ENCODE measurements around the gene C4orf36. TPM values are rescaled to one million over a fixed set of nuclear protein-coding genes. Genes with fewer than 3 reads are reported as not detected.

Gene C4orf36
- total RNA-seq (0.85 TPM in 1 of 2 replicates, not detected in the other), polyA plus RNA-seq (0.24 and 0.36 TPM in 2 replicates), polyA minus RNA-seq (not detected in 2 replicates)
- not detected for total RNA-seq (2013)

- H3K4me3 Mint-ChIP-seq: peak within 1 kb of the TSS; percentile 80
- ChIA-PET CTCF (interaction anchor here (1.4 to 1.9 kb wide), 2 partner anchors 9 to 393 kb away, joined by 3 to 9 read pairs; no protein-coding TSS in a partner anchor), POLR2A (no interaction called here)
- Histone ChIP-seq H3K9me3 (ENCODE audit: control extremely low read depth in 1 of 3, control insufficient read depth in 2 of 3, insufficient read depth in 1 of 3, low read length in 2 of 3) (no peaks in the 10 kb centered on the region), H3K4me3 (ENCODE audit: control extremely low read depth in 1 of 5, extremely low read depth in 1 of 5, insufficient read depth in 1 of 5, low read depth in 2 of 5, low read length in 4 of 5) (peak within 1 kb of the TSS; percentile 0 to 58 (median 48)), H4K20me1 (ENCODE audit: control insufficient read depth, insufficient read depth, low read length, poor library complexity, severe bottlenecking) (no peaks in the 10 kb centered on the region), H2AFZ (ENCODE audit: insufficient read depth, low read depth, low read length, poor library complexity, severe bottlenecking) (peak within 1 kb of the TSS; percentile 73), H3K4me1 (ENCODE audit: control insufficient read depth in 2 of 2, insufficient read depth in 2 of 2, low read length in 2 of 2) (peaks cover 10 to 13% of the 10 kb centered on the region in 2 donors), H3K27ac (ENCODE audit: low read length in 2 of 2) (no peak within 1 kb of the TSS), H3K36me3 (replicated peaks in 1 of 2; ENCODE audit: control extremely low read depth in 1 of 2, control insufficient read depth in 1 of 2, extremely low read depth in 1 of 2, insufficient read depth in 2 of 2, low read length in 1 of 2) (no peaks in the 10 kb centered on the region), H3K79me2 (ENCODE audit: control insufficient read depth, insufficient read depth, low read length) (no peaks in the 10 kb centered on the region), H3K9ac (ENCODE audit: low read length) (peak within 1 kb of the TSS; percentile 62), H3K27me3 (replicated peaks in 1 of 4; ENCODE audit: control extremely low read depth in 1 of 4, control insufficient read depth in 3 of 4, insufficient read depth in 4 of 4, low read length in 3 of 4) (peaks cover 0 to 24% (median 9%) of the 10 kb centered on the region in 4 experiments), H3K4me2 (replicated peaks; ENCODE audit: low read depth, low read length, poor library complexity, severe bottlenecking) (peak within 1 kb of the TSS; percentile 92)
- TF ChIP-seq EZH2 (IDR thresholded peaks at IDR 0.05; ENCODE audit: borderline replicate concordance, insufficient read depth, low read depth, low read length, poor library complexity, severe bottlenecking) (no peak), CTCF (IDR thresholded peaks at IDR 0.05) (no peak)
- DNase-seq (peak; percentile 27), ATAC-seq (ENCODE audit: low read depth) (peak; percentile 21)
- no peaks in the 10 kb centered on the region for H3K9me3 Mint-ChIP-seq (ENCODE audit: insufficient read depth)
- intact Hi-C loops (cut with micrococcal nuclease): no loop called here
- WGBS (ENCODE audit: insufficient coverage): 2% methylated on average over 84 of the region's 84 CpGs
- peaks cover 9% of the 10 kb centered on the region for H3K4me1 Mint-ChIP-seq
- H3K27me3 Mint-ChIP-seq: peaks cover 29% of the 10 kb centered on the region
- H3K27ac Mint-ChIP-seq: no peak within 1 kb of the TSS
These were observed at the start of gene C4orf36 for GRCh38 chr4:86891762-86892635. TSS of gene C4orf36 (minus strand) at chr4:86892422. CDS start at chr4:86891520, 902 bp downstream.
